Transverse colon (tissue), 3 donors: ENCODE data around the gene BPGM.

Experiments
- CTCF ChIP-seq, 5 experiments: fragments of 200-600 bp in 3 of 5; fragments of 450-650 bp in 2 of 5; sonication (generic) in 3 of 5; IDR thresholded peaks; 1 replicate in 2 of 5; 2 replicates in 3 of 5; pipeline ENCODE4 v1.5.1; 2016 to 2017; ENCODE audit warnings: antibody characterized with exemption in 5 of 5, inconsistent platforms in 3 of 5, mild to moderate bottlenecking in 2 of 5, moderate library complexity in 1 of 5
- POLR2A ChIP-seq: fragments of 450-650 bp; IDR thresholded peaks from one replicate; pipeline ENCODE4 v1.6.1; 2016; ENCODE audit warnings: antibody characterized with exemption, mild to moderate bottlenecking, moderate library complexity

GRCh38 chr7:134612197-134612596 is 34.5 kb upstream of the BPGM start:
- TF ChIP-seq CTCF (IDR thresholded peaks at IDR 0.05) (no peak), POLR2A (no peak)
